GM23338 (cell line): ENCODE results near the gene PTGIS. TPM values are rescaled to one million over a fixed set of nuclear protein-coding genes. Genes with fewer than 3 reads are reported as not detected.

Experiments used
- ATAC-seq: fragments of 200-7000 bp; cut with Tn5 transposase; 3 replicates; pipeline ENCODE4 v1.9.1; 2020
- DNase-seq: peaks from one replicate; pipeline ENCODE4 v3.0.0-alpha.2; 2015; ENCODE audit warnings: low spot score
- H2AFZ ChIP-seq: fragments of 200-600 bp; sonication (generic); 2 replicates; pipeline ENCODE4 v1.8.0; 2016; ENCODE audit warnings: antibody characterized with exemption, mild to moderate bottlenecking, moderate library complexity
- H3F3A ChIP-seq: fragments of 200-600 bp; sonication (generic); replicated peaks from 2 replicates; pipeline ENCODE4 v1.8.0; 2017; ENCODE audit warnings: antibody characterized with exemption, mixed run types, low read depth
- H3K27ac ChIP-seq: fragments of 200-600 bp; sonication (generic); 2 replicates; pipeline ENCODE4 v1.6.1; 2016; ENCODE audit warnings: low read depth
- H3K27me3 ChIP-seq: fragments of 200-600 bp; sonication (generic); 2 replicates; pipeline ENCODE4 v1.8.0; 2016; ENCODE audit warnings: mild to moderate bottlenecking, mixed run types, moderate library complexity; ENCODE audit not compliant: insufficient read depth
- H3K36me3 ChIP-seq: fragments of 200-600 bp; sonication (generic); 2 replicates; pipeline ENCODE4 v1.8.0; 2016; ENCODE audit warnings: mild to moderate bottlenecking; ENCODE audit not compliant: insufficient read depth
- H3K4me1 ChIP-seq: fragments of 200-600 bp; sonication (generic); 2 replicates; pipeline ENCODE4 v1.8.0; 2016; ENCODE audit warnings: mild to moderate bottlenecking, moderate library complexity; ENCODE audit not compliant: insufficient read depth
- H3K4me2 ChIP-seq: fragments of 200-600 bp; sonication (generic); 2 replicates; pipeline ENCODE4 v1.7.1; 2017; ENCODE audit warnings: mixed run types
- H3K4me3 ChIP-seq: fragments of 200-600 bp; sonication (generic); 2 replicates; pipeline ENCODE4 v1.6.1; 2016; ENCODE audit warnings: mixed run types
- H3K79me2 ChIP-seq: fragments of 200-600 bp; sonication (generic); replicated peaks from 2 replicates; pipeline ENCODE4 v1.8.0; 2017; ENCODE audit warnings: mild to moderate bottlenecking; ENCODE audit not compliant: insufficient read depth
- H3K9me2 ChIP-seq: fragments of 200-600 bp; sonication (generic); 2 replicates; pipeline ENCODE4 v1.8.0; 2017; ENCODE audit not compliant: insufficient read depth
- H4K20me1 ChIP-seq: fragments of 200-600 bp; sonication (generic); replicated peaks from 2 replicates; pipeline ENCODE4 v1.8.0; 2017; ENCODE audit warnings: mild to moderate bottlenecking; ENCODE audit not compliant: insufficient read depth
- H3K27ac Mint-ChIP-seq: 2 replicates; pipeline ENCODE4 v1.8.0; 2020; ENCODE audit warnings: inconsistent platforms, mild to moderate bottlenecking, moderate library complexity, mixed read lengths
- H3K27me3 Mint-ChIP-seq: 3 replicates; pipeline ENCODE4 v1.8.0; 2022; ENCODE audit warnings: low read depth, mild to moderate bottlenecking, moderate library complexity, mixed read lengths, inconsistent platforms; ENCODE audit not compliant: insufficient read depth, poor library complexity
- H3K36me3 Mint-ChIP-seq: 3 replicates; pipeline ENCODE4 v1.8.0; 2021; ENCODE audit warnings: low read depth, mild to moderate bottlenecking, inconsistent platforms, moderate library complexity, mixed read lengths
- H3K4me1 Mint-ChIP-seq: 3 replicates; pipeline ENCODE4 v1.8.0; 2020; ENCODE audit warnings: mild to moderate bottlenecking, inconsistent platforms, mixed read lengths
- H3K4me3 Mint-ChIP-seq: 3 replicates; pipeline ENCODE4 v1.8.0; 2021; ENCODE audit warnings: moderate library complexity, mild to moderate bottlenecking, inconsistent platforms, mixed read lengths
- H3K9me3 Mint-ChIP-seq: 3 replicates; pipeline ENCODE4 v1.8.0; 2020; ENCODE audit warnings: moderate library complexity, mild to moderate bottlenecking, inconsistent platforms, mixed read lengths
- CREB1 ChIP-seq: fragments of 250-450 bp; sonication (Bioruptor Pico); IDR thresholded peaks from 2 replicates; pipeline ENCODE4 v1.5.0; 2020; ENCODE audit warnings: low read depth, mild to moderate bottlenecking, moderate library complexity
- EZH2 ChIP-seq: fragments of 200-600 bp; sonication (generic); IDR thresholded peaks from one replicate; pipeline ENCODE4 v1.8.0; 2017; ENCODE audit warnings: antibody characterized with exemption, mild to moderate bottlenecking, low read depth; ENCODE audit not compliant: unreplicated experiment
- EZH2phosphoT487 ChIP-seq: fragments of 200-600 bp; sonication (generic); IDR thresholded peaks from one replicate; pipeline ENCODE4 v1.8.1; 2018; ENCODE audit warnings: antibody characterized with exemption; ENCODE audit not compliant: unreplicated experiment
- JUNB ChIP-seq: IDR thresholded peaks from one replicate; pipeline ENCODE4 v1.6.1; 2016; ENCODE audit warnings: antibody characterized with exemption; ENCODE audit not compliant: unreplicated experiment
- NANOG ChIP-seq: IDR thresholded peaks from 2 replicates; pipeline ENCODE4 v1.6.1; 2016; ENCODE audit warnings: antibody characterized with exemption, borderline replicate concordance
- POLR2AphosphoS5 ChIP-seq: IDR thresholded peaks from 2 replicates; pipeline ENCODE4 v1.6.1; 2016; ENCODE audit warnings: antibody characterized with exemption, low read depth
- STAT1 ChIP-seq: IDR thresholded peaks from one replicate; pipeline ENCODE4 v1.6.1; 2016; ENCODE audit warnings: antibody characterized with exemption; ENCODE audit not compliant: unreplicated experiment
- ZNF331 ChIP-seq: fragments of 250-450 bp; sonication (Bioruptor Pico); IDR thresholded peaks from 2 replicates; pipeline ENCODE4 v1.5.0; 2020; ENCODE audit warnings: low read depth, mild to moderate bottlenecking, moderate library complexity
- polyA plus RNA-seq: library from polyadenylated mRNA; unstranded; fragments of >200 nt; fragmentation: Nextera tagmentation; extraction: Ambion mirVana; gene quantifications from 2 replicates; pipeline ENCODE4 v1.2.1, GENCODE V29; 2016
- total RNA-seq: library from RNA; depleted of rRNA; stranded (reverse); fragments of >200 nt; shearing (Covaris generic); gene quantifications from 2 replicates; pipeline ENCODE4 v1.2.3, GENCODE V29; 2014
- TF ChIP-seq, protein P1 (sequence below): fragments of 250-450 bp; sonication (Bioruptor Pico); IDR thresholded peaks from 2 replicates; pipeline ENCODE4 v1.5.0; 2020; ENCODE audit warnings: mild to moderate bottlenecking, moderate library complexity
- TF ChIP-seq, protein P2 (sequence below), 2 experiments: fragments of 200-600 bp in 1 of 2; sonication (generic) in 1 of 2; conservative IDR thresholded peaks; 2 replicates each; pipeline versions ENCODE4 v1.5.1 to v1.6.1; 2016 to 2017; ENCODE audit warnings: antibody characterized with exemption in 2 of 2, low read depth in 2 of 2, mild to moderate bottlenecking in 2 of 2, moderate library complexity in 1 of 2

Gene PTGIS
- total and polyA plus RNA-seq, 2 experiments from 2014 or later = 6.6 to 28.7 TPM

DNA sequence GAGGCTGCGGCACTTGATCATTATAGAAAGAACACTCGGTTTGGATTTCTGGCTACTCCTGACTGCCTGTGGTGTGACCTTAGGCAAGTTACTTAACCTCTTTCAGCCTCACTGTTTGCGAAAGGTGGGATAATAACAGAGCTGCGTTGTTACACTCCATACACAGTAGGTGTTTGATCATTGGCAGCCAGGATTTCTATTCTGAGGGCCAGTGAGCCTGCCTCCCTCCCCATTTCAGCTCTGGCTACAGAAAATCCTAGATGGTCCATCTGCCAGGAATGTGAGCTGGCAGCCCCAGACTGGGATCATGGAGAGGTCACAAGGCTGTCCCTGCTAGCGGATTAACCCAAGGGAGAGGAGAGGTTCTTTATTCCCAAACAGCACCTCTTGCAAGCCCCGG lies 88.2 kb downstream of the PTGIS start (continued):
- TF ChIP-seq, protein P1, sequence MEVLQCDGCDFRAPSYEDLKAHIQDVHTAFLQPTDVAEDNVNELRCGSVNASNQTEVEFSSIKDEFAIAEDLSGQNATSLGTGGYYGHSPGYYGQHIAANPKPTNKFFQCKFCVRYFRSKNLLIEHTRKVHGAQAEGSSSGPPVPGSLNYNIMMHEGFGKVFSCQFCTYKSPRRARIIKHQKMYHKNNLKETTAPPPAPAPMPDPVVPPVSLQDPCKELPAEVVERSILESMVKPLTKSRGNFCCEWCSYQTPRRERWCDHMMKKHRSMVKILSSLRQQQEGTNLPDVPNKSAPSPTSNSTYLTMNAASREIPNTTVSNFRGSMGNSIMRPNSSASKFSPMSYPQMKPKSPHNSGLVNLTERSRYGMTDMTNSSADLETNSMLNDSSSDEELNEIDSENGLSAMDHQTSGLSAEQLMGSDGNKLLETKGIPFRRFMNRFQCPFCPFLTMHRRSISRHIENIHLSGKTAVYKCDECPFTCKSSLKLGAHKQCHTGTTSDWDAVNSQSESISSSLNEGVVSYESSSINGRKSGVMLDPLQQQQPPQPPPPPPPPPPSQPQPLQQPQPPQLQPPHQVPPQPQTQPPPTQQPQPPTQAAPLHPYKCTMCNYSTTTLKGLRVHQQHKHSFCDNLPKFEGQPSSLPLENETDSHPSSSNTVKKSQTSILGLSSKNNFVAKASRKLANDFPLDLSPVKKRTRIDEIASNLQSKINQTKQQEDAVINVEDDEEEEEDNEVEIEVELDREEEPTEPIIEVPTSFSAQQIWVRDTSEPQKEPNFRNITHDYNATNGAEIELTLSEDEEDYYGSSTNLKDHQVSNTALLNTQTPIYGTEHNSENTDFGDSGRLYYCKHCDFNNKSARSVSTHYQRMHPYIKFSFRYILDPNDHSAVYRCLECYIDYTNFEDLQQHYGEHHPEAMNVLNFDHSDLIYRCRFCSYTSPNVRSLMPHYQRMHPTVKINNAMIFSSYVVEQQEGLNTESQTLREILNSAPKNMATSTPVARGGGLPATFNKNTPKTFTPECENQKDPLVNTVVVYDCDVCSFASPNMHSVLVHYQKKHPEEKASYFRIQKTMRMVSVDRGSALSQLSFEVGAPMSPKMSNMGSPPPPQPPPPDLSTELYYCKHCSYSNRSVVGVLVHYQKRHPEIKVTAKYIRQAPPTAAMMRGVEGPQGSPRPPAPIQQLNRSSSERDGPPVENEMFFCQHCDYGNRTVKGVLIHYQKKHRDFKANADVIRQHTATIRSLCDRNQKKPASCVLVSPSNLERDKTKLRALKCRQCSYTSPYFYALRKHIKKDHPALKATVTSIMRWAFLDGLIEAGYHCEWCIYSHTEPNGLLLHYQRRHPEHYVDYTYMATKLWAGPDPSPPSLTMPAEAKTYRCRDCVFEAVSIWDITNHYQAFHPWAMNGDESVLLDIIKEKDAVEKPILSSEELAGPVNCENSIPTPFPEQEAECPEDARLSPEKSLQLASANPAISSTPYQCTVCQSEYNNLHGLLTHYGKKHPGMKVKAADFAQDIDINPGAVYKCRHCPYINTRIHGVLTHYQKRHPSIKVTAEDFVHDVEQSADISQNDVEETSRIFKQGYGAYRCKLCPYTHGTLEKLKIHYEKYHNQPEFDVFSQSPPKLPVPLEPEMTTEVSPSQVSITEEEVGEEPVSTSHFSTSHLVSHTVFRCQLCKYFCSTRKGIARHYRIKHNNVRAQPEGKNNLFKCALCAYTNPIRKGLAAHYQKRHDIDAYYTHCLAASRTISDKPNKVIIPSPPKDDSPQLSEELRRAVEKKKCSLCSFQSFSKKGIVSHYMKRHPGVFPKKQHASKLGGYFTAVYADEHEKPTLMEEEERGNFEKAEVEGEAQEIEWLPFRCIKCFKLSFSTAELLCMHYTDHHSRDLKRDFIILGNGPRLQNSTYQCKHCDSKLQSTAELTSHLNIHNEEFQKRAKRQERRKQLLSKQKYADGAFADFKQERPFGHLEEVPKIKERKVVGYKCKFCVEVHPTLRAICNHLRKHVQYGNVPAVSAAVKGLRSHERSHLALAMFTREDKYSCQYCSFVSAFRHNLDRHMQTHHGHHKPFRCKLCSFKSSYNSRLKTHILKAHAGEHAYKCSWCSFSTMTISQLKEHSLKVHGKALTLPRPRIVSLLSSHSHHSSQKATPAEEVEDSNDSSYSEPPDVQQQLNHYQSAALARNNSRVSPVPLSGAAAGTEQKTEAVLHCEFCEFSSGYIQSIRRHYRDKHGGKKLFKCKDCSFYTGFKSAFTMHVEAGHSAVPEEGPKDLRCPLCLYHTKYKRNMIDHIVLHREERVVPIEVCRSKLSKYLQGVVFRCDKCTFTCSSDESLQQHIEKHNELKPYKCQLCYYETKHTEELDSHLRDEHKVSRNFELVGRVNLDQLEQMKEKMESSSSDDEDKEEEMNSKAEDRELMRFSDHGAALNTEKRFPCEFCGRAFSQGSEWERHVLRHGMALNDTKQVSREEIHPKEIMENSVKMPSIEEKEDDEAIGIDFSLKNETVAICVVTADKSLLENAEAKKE (CRISPR knock-in tag) = no peak
- TF ChIP-seq STAT1 = no peak
- TF ChIP-seq CREB1 (CRISPR knock-in tag) = no peak
- TF ChIP-seq ZNF331 (CRISPR knock-in tag) = no peak
- no peak for TF ChIP-seq JUNB

DNA sequence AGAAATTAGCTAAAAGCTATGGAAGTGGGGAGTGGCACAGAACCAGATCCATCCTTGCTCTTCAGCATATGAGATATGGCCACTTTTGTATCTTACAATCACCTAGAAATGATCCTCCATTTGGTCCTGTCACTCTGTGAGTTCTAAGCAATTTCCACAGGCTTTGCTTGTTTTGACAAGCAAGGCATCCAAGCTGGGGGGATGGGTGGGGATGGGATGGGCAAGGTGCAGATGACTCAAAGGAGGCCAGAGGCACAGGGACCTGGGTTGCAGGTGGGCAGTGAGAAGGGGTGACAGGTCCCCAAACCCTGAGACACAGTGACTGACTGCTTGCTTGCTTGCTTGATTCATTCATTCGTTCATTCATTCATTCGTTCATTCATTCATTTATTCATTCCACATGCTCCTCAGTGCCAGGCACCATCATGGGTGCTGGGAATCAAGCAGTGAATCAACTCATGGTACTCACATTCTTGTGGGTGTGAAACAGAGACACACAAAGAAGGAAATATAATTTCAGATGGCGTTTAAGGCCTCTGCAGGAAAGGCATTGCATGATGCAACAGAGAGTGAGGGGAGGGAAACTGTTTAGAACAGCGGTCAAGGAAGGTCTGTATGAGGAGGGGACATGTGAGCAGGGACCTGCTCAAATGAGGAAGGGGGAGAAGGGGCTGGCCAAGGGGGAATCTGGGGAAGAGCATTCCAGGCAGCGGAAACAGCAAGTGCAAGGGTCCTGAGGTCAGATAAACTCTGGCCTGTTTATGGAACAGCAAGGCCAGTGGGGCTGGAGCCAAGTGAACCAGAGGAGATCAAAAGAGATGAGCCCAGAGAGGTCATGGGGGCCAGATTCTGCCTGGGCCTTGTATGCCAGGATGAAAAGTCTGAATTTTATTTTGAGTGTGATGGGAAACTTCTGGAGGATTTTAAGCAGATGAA lies 88.9 kb downstream of the PTGIS start:
- Histone ChIP-seq H3K79me2 (no peaks in the 10 kb centered on the region), H3K36me3 (no peaks in the 10 kb centered on the region), H3K27ac (no peak overlapping the region), H3K9me2 (no peaks in the 10 kb centered on the region), H3K27me3 (peaks cover 19% of the 10 kb centered on the region), H3K4me1 (no peaks in the 10 kb centered on the region), H3F3A (no peaks in the 10 kb centered on the region), H3K4me3 (no peak overlapping the region), H3K4me2 (no peak overlapping the region), H4K20me1 (no peaks in the 10 kb centered on the region; the same call in 1 of the 2 replicates), H2AFZ (no peak overlapping the region)
- Mint-ChIP-seq H3K4me3 (no peak overlapping the region), H3K9me3 (no peaks in the 10 kb centered on the region), H3K27me3 (peaks cover 18% of the 10 kb centered on the region), H3K4me1 (peaks cover 8% of the 10 kb centered on the region; the same call in 2 of the 3 replicates), H3K27ac (no peak overlapping the region), H3K36me3 (peaks cover 5% of the 10 kb centered on the region; the same call in 1 of the 3 replicates)
- DNase-seq (no peak), ATAC-seq (no peak)
- TF ChIP-seq JUNB (no peak), POLR2AphosphoS5 (no peak), NANOG (no peak), EZH2 (no peak), CREB1 (CRISPR knock-in tag) (no peak), EZH2phosphoT487 (no peak), ZNF331 (CRISPR knock-in tag) (no peak)
- TF ChIP-seq, protein P2, sequence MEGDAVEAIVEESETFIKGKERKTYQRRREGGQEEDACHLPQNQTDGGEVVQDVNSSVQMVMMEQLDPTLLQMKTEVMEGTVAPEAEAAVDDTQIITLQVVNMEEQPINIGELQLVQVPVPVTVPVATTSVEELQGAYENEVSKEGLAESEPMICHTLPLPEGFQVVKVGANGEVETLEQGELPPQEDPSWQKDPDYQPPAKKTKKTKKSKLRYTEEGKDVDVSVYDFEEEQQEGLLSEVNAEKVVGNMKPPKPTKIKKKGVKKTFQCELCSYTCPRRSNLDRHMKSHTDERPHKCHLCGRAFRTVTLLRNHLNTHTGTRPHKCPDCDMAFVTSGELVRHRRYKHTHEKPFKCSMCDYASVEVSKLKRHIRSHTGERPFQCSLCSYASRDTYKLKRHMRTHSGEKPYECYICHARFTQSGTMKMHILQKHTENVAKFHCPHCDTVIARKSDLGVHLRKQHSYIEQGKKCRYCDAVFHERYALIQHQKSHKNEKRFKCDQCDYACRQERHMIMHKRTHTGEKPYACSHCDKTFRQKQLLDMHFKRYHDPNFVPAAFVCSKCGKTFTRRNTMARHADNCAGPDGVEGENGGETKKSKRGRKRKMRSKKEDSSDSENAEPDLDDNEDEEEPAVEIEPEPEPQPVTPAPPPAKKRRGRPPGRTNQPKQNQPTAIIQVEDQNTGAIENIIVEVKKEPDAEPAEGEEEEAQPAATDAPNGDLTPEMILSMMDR (conservative IDR thresholded peaks at IDR 0.05; ENCODE audit: low read depth in 2 of 2) = no peak
